ENCODE results near the gene CLRN2. TPM values are rescaled to one million over a fixed set of nuclear protein-coding genes. Genes with fewer than 3 reads are reported as not detected.

The CLRN2 gene
- total and polyA plus RNA-seq, 9 of the 15 experiments (the other 6 are each of a cell fraction or from before 2014, with no cell fraction given): not detected

GRCh38 chr4:17535242-17535641 is 20.3 kb downstream of the CLRN2 start:
- ChIA-PET CTCF (ENCODE audit: low intra/inter-chr PET ratio) (no interaction called here), POLR2A (interaction anchor here (1.0 kb wide), 1 partner anchor 22 kb away, joined by 3 read pairs; no protein-coding TSS in a partner anchor)
- 17% methylated on average over 4 of the region's 4 CpGs for WGBS (ENCODE audit: insufficient coverage, low coverage, missing lambda C conversion rate)
- no peaks in the 10 kb centered on the region; a peak in 1 of 5 replicates for H3K27me3 ChIP-seq (ENCODE audit: control insufficient read depth in 2 of 2, insufficient read depth in 2 of 2, low read length in 2 of 2)
- intact Hi-C loops (cut with micrococcal nuclease): no loop called here
- no peak overlapping the region for H3K4me2 ChIP-seq (ENCODE audit: insufficient read depth, low read length)
- no peak overlapping the region for H3K4me3 ChIP-seq
- no peaks in the 10 kb centered on the region for H3K36me3 ChIP-seq (ENCODE audit: control insufficient read depth, insufficient read depth, low read length)
- H3K9me3 ChIP-seq (replicated peaks; ENCODE audit: control insufficient read depth, insufficient read depth, low read depth, low read length): no peaks in the 10 kb centered on the region
- ATAC-seq: no peak
- H2AFZ ChIP-seq (ENCODE audit: low read depth, low read length): peak overlapping the region; percentile 79
- DNase-seq (ENCODE audit: extremely low read depth in 1 of 4, low spot score in 3 of 4): no peak
- no peaks in the 10 kb centered on the region for H4K20me1 ChIP-seq (replicated peaks; ENCODE audit: control insufficient read depth, insufficient read depth, low read length)
- no peaks in the 10 kb centered on the region for H3K79me2 ChIP-seq (ENCODE audit: control insufficient read depth, insufficient read depth, low read length)
- H3K9ac ChIP-seq (ENCODE audit: insufficient read depth in 1 of 2, low read depth in 2 of 2, low read length in 2 of 2): no peak overlapping the region
- H3K4me1 ChIP-seq (replicated peaks in 1 of 2; ENCODE audit: control insufficient read depth in 2 of 2, insufficient read depth in 2 of 2, low read length in 2 of 2): no peaks in the 10 kb centered on the region
- no peak for FAIRE-seq
- H3K27ac ChIP-seq (ENCODE audit: extremely low read depth, low read depth, low read length): 0 out of 3 replicates have a peak overlapping the region, but pooled peaks have one; percentile 12
- no TSS peak for BruUV-seq (replicated peaks)
- no peaks in the 10 kb centered on the region for H3K9me1 ChIP-seq (ENCODE audit: control insufficient read depth, insufficient read depth, low read length)
- in situ Hi-C loops (cut with MboI): loop anchor here (25.0 kb wide), 1 partner anchor 1052 kb away; no protein-coding TSS in a partner anchor
- TF ChIP-seq ZNF197 (CRISPR knock-in tag; IDR thresholded peaks at IDR 0.05; ENCODE audit: low read depth) (no peak), MEIS2 (IDR thresholded peaks at IDR 0.05; ENCODE audit: partially characterized antibody) (peak; percentile 71), BACH1 (tag; IDR thresholded peaks at IDR 0.05) (peak; percentile 68; the same call in 1 of the 2 replicates), NFYB (IDR thresholded peaks at IDR 0.05; ENCODE audit: extremely low read depth, insufficient read length) (no peak), TEAD1 (CRISPR knock-in tag; IDR thresholded peaks at IDR 0.05) (no peak), EP300 (IDR thresholded peaks at IDR 0.05; ENCODE audit: low read length) (no peak), NRF1 (conservative IDR thresholded peaks at IDR 0.05 in 1 of 2, IDR thresholded peaks at IDR 0.05 in 1 of 2) (no peak), DIDO1 (tag; IDR thresholded peaks at IDR 0.05; ENCODE audit: low read depth) (no peak), ZNF324 (CRISPR knock-in tag; IDR thresholded peaks at IDR 0.05) (no peak), CLOCK (CRISPR knock-in tag; IDR thresholded peaks at IDR 0.05; ENCODE audit: borderline replicate concordance) (no peak), ZNF263 (CRISPR knock-in tag; IDR thresholded peaks at IDR 0.05; ENCODE audit: borderline replicate concordance) (no peak), TFAP4 (CRISPR knock-in tag; IDR thresholded peaks at IDR 0.05; ENCODE audit: borderline replicate concordance) (no peak), KLF10 (CRISPR knock-in tag; IDR thresholded peaks at IDR 0.05) (no peak), ZNF146 (CRISPR knock-in tag; IDR thresholded peaks at IDR 0.05; ENCODE audit: unreplicated experiment) (no peak), MCM7 (IDR thresholded peaks at IDR 0.05) (no peak), SPI1 (IDR thresholded peaks at IDR 0.05; ENCODE audit: borderline replicate concordance, low read depth, low read length) (no peak), MYNN (IDR thresholded peaks at IDR 0.05) (no peak), MYNN (CRISPR knock-in tag; IDR thresholded peaks at IDR 0.05) (no peak), ZNF655 (CRISPR knock-in tag; IDR thresholded peaks at IDR 0.05) (no peak)
- TF ChIP-seq, protein P1, sequence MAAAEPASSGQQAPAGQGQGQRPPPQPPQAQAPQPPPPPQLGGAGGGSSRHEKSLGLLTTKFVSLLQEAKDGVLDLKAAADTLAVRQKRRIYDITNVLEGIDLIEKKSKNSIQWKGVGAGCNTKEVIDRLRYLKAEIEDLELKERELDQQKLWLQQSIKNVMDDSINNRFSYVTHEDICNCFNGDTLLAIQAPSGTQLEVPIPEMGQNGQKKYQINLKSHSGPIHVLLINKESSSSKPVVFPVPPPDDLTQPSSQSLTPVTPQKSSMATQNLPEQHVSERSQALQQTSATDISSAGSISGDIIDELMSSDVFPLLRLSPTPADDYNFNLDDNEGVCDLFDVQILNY (CRISPR knock-in tag; IDR thresholded peaks at IDR 0.05): no peak

All from K562 (cell line).